ENCODE data around the gene SH3TC1. TPM values are rescaled to one million over a fixed set of nuclear protein-coding genes. Genes with fewer than 3 reads are reported as not detected.

Gene SH3TC1
- total RNA-seq, 1 experiment from 2014 or later: 7.8 TPM

DNA sequence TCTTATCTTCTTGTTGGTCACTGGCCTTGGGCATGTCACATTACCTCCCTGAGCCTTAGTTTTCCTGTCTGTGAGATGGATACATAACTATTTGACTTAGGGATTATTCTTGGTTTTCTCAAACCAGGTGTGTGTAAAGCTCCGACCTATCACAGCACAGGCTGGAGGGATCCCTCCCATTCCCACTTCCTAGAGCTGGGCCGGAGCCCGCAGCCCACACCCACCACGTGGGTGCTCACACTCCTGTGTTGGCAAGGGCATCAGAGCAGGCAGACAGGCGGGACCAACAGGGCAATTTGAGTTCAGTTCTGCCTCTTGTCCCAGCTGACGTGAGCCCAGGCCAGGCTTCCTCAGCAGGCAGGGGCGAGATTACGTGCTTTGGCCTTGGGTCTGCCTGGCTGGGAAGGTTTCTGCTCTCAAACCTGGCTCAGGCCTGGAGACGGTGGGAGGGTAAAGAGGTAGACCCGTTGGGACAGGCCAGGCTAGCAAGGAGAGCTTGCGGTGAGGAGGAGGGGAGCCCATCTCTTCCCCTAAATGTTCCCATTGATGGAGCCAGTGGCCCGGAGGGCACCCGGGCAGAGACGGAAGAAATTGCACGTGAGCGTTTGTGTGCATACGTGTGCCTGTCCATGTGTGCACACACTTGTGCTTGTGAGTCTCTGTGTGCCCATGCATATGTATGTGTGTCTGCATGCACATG, 734 bp upstream of the SH3TC1 start:
- intact Hi-C loops (cut with micrococcal nuclease; ENCODE audit: unreplicated experiment): no loop called here
- TF ChIP-seq, protein P1, sequence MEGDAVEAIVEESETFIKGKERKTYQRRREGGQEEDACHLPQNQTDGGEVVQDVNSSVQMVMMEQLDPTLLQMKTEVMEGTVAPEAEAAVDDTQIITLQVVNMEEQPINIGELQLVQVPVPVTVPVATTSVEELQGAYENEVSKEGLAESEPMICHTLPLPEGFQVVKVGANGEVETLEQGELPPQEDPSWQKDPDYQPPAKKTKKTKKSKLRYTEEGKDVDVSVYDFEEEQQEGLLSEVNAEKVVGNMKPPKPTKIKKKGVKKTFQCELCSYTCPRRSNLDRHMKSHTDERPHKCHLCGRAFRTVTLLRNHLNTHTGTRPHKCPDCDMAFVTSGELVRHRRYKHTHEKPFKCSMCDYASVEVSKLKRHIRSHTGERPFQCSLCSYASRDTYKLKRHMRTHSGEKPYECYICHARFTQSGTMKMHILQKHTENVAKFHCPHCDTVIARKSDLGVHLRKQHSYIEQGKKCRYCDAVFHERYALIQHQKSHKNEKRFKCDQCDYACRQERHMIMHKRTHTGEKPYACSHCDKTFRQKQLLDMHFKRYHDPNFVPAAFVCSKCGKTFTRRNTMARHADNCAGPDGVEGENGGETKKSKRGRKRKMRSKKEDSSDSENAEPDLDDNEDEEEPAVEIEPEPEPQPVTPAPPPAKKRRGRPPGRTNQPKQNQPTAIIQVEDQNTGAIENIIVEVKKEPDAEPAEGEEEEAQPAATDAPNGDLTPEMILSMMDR (IDR thresholded peaks at IDR 0.05; ENCODE audit: unreplicated experiment): no peak
- Mint-ChIP-seq H3K27ac (ENCODE audit: unreplicated experiment) (no peak overlapping the region), H3K27me3 (ENCODE audit: unreplicated experiment) (no peaks in the 10 kb centered on the region), H3K4me3 (ENCODE audit: low read depth, unreplicated experiment) (peak overlapping the region; percentile 79), H3K36me3 (ENCODE audit: insufficient read depth, unreplicated experiment) (peaks cover 17% of the 10 kb centered on the region), H3K4me1 (ENCODE audit: low read depth, unreplicated experiment) (peaks cover 27% of the 10 kb centered on the region), H3K9me3 (ENCODE audit: low read depth, unreplicated experiment) (no peaks in the 10 kb centered on the region)
- BruUV-seq (replicated peaks): no TSS peak
- CTCF ChIA-PET: interaction anchor here (1.1 to 2.1 kb wide), 2 partner anchors 22 to 44 kb away, joined by 4 to 16 read pairs; no protein-coding TSS in a partner anchor
- DNase-seq: no peak

DNA sequence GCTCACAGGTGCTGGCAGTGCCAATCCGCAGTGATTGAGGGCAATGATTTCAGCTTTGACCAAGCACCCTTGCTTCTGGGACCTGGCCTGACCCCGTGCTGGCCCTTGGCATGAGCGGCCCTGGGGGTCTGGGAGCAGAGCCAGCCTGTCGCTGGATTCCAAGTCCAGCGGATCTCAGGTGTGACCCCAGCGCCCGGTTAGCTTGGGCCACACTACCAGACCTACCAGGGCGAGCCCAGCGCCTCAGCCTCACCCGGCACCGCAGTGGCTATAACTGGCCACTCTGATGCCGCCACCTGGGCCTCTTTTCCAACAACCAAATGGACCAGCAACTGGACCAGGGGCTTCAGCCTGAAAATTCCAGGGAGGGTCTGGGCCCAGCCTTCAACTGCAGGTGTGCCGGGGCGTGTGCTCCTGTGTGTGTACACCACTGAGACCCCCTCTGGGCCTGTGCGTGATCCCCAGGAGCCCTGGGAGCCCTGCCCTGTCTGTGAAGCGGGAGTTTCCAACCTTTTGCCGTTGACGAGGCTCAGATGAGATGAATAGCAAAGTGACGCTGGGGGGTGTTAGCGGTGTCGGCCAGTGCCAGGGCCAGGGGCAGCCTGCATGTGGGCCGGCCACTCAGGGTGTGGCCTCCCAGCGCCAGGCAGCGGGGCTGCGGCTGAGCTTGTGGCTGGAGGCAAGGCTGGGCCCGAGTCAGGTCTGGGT, 658 bp downstream of the SH3TC1 start:
- TF ChIP-seq, protein P1 (IDR thresholded peaks at IDR 0.05; ENCODE audit: unreplicated experiment): no peak
- CTCF ChIA-PET: interaction anchor here (2.1 kb wide), 1 partner anchor 23 kb away, joined by 16 read pairs; no protein-coding TSS in a partner anchor
- peak; percentile 23 for DNase-seq
- peak overlapping the region; percentile 54 for H3K27ac Mint-ChIP-seq (ENCODE audit: unreplicated experiment)
- peaks cover 17% of the 10 kb centered on the region for H3K36me3 Mint-ChIP-seq (ENCODE audit: insufficient read depth, unreplicated experiment)
- intact Hi-C loops (cut with micrococcal nuclease; ENCODE audit: unreplicated experiment): no loop called here
- H3K4me1 Mint-ChIP-seq (ENCODE audit: low read depth, unreplicated experiment): peaks cover 27% of the 10 kb centered on the region
- H3K4me3 Mint-ChIP-seq (ENCODE audit: low read depth, unreplicated experiment): peak overlapping the region; percentile 79
- no peaks in the 10 kb centered on the region for H3K9me3 Mint-ChIP-seq (ENCODE audit: low read depth, unreplicated experiment)
- BruUV-seq (replicated peaks): TSS peak; percentile 75
- no peaks in the 10 kb centered on the region for H3K27me3 Mint-ChIP-seq (ENCODE audit: unreplicated experiment)

DNA sequence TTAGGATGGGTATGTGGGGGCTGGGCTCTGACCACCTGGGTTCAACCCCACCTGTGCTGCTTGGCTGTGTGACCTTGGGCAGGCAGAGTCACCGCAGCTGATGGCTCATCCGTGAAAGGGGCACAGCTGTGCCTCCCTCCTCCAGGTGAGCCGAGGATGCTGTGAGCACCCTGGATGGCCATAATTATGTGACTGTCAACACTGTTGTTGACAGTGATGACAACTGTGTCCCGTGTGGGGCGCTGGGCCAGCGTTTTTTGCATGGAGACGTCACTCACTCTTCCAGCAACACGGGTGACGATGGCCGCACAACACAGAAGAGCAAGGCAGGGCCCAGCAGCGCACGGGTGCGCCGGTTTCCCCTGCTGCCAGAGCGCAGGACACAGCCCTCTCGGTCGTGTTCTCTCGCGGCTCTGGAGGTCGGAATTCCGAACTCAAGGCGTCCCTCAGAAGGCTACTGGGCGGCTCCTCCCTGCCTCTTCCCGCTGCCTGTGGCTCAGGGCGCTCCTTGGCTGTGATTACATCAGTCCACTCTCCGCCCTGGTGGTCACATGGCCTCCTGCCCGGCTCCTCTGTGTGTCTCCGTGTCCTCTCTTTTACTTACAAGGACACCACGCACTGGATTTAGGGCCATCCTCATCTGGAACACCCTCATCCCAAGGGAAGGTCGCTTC, 1.3 kb downstream of the SH3TC1 start:
- CTCF ChIA-PET: interaction anchor here (2.1 kb wide), 1 partner anchor 24 kb away, joined by 16 read pairs; no protein-coding TSS in a partner anchor
- Mint-ChIP-seq H3K27me3 (ENCODE audit: unreplicated experiment) (no peaks in the 10 kb centered on the region), H3K36me3 (ENCODE audit: insufficient read depth, unreplicated experiment) (peaks cover 17% of the 10 kb centered on the region), H3K4me1 (ENCODE audit: low read depth, unreplicated experiment) (peaks cover 27% of the 10 kb centered on the region), H3K27ac (ENCODE audit: unreplicated experiment) (no peak overlapping the region), H3K9me3 (ENCODE audit: low read depth, unreplicated experiment) (no peaks in the 10 kb centered on the region), H3K4me3 (ENCODE audit: low read depth, unreplicated experiment) (peak overlapping the region; percentile 79)
- intact Hi-C loops (cut with micrococcal nuclease; ENCODE audit: unreplicated experiment): no loop called here
- no TSS peak for BruUV-seq (replicated peaks)
- TF ChIP-seq, protein P1 (IDR thresholded peaks at IDR 0.05; ENCODE audit: unreplicated experiment): no peak
- DNase-seq: no peak

DNA sequence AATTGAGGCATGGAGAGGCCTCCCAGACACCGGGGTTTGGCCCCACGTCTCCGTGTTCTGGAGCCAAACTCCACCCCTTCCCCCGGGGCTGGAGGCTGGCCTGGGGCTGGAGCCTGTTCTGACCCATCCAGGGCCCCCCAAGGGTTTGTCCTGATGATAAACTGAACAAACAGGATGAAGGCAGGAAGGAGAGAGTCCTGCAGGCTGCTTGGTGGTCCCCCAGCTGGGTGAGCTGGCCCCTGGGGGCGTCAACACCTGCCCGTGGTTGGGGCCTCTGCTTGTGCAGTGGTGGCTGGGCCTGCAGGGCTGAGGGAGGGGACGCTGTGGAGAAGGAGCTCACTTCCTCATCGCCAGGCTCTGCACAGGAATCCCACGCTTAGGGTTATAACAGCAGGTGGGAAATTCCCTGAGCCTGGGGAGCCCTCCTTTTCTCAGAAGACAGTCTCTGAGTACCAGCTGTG, 2.3 kb downstream of the SH3TC1 start:
- CTCF ChIA-PET: interaction anchor here (0.6 kb wide), 1 partner anchor 522 kb away, joined by 3 read pairs; no protein-coding TSS in a partner anchor
- intact Hi-C loops (cut with micrococcal nuclease; ENCODE audit: unreplicated experiment): no loop called here
- Mint-ChIP-seq H3K27ac (ENCODE audit: unreplicated experiment) (no peak overlapping the region), H3K27me3 (ENCODE audit: unreplicated experiment) (no peaks in the 10 kb centered on the region), H3K9me3 (ENCODE audit: low read depth, unreplicated experiment) (no peaks in the 10 kb centered on the region), H3K4me3 (ENCODE audit: low read depth, unreplicated experiment) (no peak overlapping the region), H3K4me1 (ENCODE audit: low read depth, unreplicated experiment) (peaks cover 20% of the 10 kb centered on the region), H3K36me3 (ENCODE audit: insufficient read depth, unreplicated experiment) (peaks cover 17% of the 10 kb centered on the region)
- TF ChIP-seq, protein P1 (IDR thresholded peaks at IDR 0.05; ENCODE audit: unreplicated experiment): no peak
- no TSS peak for BruUV-seq (replicated peaks)
- no peak for DNase-seq

All from Calu3 (cell line).